Astrocyte of the spinal cord (primary cell): ENCODE measurements around the gene MYH7.

Source experiments
- DNase-seq: peaks from one replicate; pipeline ENCODE4 v3.0.0; 2011; ENCODE audit warnings: low read depth, low spot score
- H3K4me3 ChIP-seq: 2 replicates; pipeline ENCODE4 v1.5.1; 2011; ENCODE audit warnings: low read depth, mild to moderate bottlenecking, low read length, moderate library complexity
- CTCF ChIP-seq: IDR thresholded peaks from 2 replicates; pipeline ENCODE4 v1.5.1; 2012; ENCODE audit warnings: low read depth, mild to moderate bottlenecking, low read length, inconsistent platforms
- in situ Hi-C: cut with HindIII; loops from 2 replicates; pipeline ENCODE4 v1.10.0; 2017; ENCODE audit warnings: low sequenced_read_pairs

Gene MYH7

GRCh38 chr14:23449314-23449713 lies 13.9 kb upstream of the MYH7 start:
- DNase-seq: no peak
- in situ Hi-C loops: no loop called here
- TF ChIP-seq CTCF: no peak
- H3K4me3 ChIP-seq: no peak overlapping the region

GRCh38 chr14:23447361-23448350 lies 12.2 kb upstream of the MYH7 start:
- no peak overlapping the region for H3K4me3 ChIP-seq
- TF ChIP-seq CTCF: no peak
- DNase-seq: no peak
- in situ Hi-C loops: no loop called here

- in situ Hi-C loops: no loop called here
- H3K4me3 ChIP-seq: no peak overlapping the region
- DNase-seq: no peak
- TF ChIP-seq CTCF: no peak
Measured at GRCh38 chr14:23446291-23446851, 10.9 kb upstream of the MYH7 start.

GRCh38 chr14:23445773-23446172 lies 10.3 kb upstream of the MYH7 start:
- in situ Hi-C loops: no loop called here
- no peak overlapping the region for H3K4me3 ChIP-seq
- no peak for DNase-seq
- TF ChIP-seq CTCF: no peak

- in situ Hi-C loops: no loop called here
- no peak for TF ChIP-seq CTCF
- H3K4me3 ChIP-seq: no peak overlapping the region
- no peak for DNase-seq
Measured at GRCh38 chr14:23444314-23444713, 8.9 kb upstream of the MYH7 start.

- no peak overlapping the region for H3K4me3 ChIP-seq
- in situ Hi-C loops: no loop called here
- no peak for TF ChIP-seq CTCF
- no peak for DNase-seq
Measured at GRCh38 chr14:23443881-23444280, 8.4 kb upstream of the MYH7 start.
